Measurements from ENCODE around the gene ASPSCR1. TPM values are rescaled to one million over a fixed set of nuclear protein-coding genes. Genes with fewer than 3 reads are reported as not detected.

ASPSCR1 gene
- total RNA-seq, 1 experiment from 2014 or later: 60.4 TPM

DNA sequence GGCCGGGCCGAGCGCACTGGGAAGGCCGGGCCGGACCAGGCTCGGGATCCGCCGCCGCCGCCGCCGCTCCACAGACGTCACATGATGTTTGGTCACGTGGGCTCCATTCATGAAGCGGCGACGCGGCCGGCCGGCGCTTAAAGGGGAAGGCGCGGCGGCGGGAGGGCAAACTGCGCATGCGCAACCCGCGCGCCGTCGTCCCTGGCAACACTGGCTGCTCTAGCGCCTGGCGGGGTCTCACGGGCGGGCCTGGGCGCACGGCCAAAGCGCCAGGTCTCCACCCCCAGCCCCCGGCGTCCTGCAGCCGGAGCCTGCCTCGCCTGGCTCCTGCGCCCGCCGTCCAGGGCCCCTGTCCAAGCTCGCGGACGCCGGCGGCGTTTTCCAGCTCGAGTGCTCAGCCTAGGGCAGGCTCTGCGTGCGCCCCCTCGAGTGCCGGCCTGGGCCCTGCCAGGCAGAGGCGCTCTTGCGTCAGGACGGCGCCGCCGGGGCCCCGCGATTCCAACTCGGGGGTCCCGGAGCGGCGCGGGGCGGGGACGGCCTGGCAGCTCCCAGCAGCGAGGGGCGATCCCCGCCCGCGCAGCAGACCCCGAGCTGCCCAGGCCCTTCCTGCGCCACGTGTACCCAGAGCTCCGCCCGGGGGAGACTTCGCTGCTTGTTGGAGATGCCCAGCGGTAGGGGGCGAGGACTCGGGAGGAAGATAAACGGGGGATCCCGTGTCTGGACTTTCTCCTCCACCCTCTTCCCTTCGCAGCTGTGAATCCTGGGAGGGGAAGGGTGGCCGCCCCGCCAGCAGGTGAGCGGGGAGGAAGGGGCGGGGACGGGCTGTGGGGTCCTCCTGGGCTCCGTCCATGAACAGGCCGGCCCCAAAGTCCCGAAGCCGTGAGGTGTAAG, 49.5 kb upstream of the ASPSCR1 start, which contains the start of gene MAFG:
Gene MAFG (minus strand): TSS at position 83 of the 891 bp plus-strand sequence. CDS start 4,550 bp downstream, outside the sequence.
- Mint-ChIP-seq H3K36me3 (peaks cover under 1% of the 10 kb centered on the region), H3K4me3 (peak within 1 kb of the TSS; percentile 75), H3K27me3 (ENCODE audit: low read depth) (peaks cover 3% of the 10 kb centered on the region; the same call in 1 of the 2 replicates), H3K4me1 (peaks cover 27% of the 10 kb centered on the region), H3K9me3 (no peaks in the 10 kb centered on the region), H3K27ac (no peak within 1 kb of the TSS)
- ChIA-PET CTCF (interaction anchor here (0.6 to 3.9 kb wide), 19 partner anchors 9 to 205 kb away, joined by 3 to 21 read pairs (median 4); partner anchors contain the start of genes ASPSCR1, DCXR, NOTUM and PYCR1), POLR2A (interaction anchor here (0.5 to 2.7 kb wide), 8 partner anchors 9 to 1689 kb away, joined by 3 to 11 read pairs (median 4); partner anchors contain the start of genes PYCR1 and SIRT7)
- DNase-seq (ENCODE audit: low spot score): peak; percentile 90
- ATAC-seq: peak; percentile 43
- TF ChIP-seq MYBL2 (CRISPR knock-in tag; IDR thresholded peaks at IDR 0.05) (peak; percentile 40; the same call in 1 of the 2 replicates), ZBTB21 (CRISPR knock-in tag; IDR thresholded peaks at IDR 0.05; ENCODE audit: borderline replicate concordance) (peak; percentile 44; the same call in 1 of the 2 replicates), TEAD1 (CRISPR knock-in tag; IDR thresholded peaks at IDR 0.05) (no peak), ZNF416 (CRISPR knock-in tag; IDR thresholded peaks at IDR 0.05) (0 out of 2 replicates have a peak, but pooled peaks have one; percentile 13), TEAD4 (CRISPR knock-in tag; IDR thresholded peaks at IDR 0.05) (no peak), ESRRA (CRISPR knock-in tag; IDR thresholded peaks at IDR 0.05; ENCODE audit: borderline replicate concordance) (no peak), NR2C2 (CRISPR knock-in tag; IDR thresholded peaks at IDR 0.05) (no peak), FOXP1 (CRISPR knock-in tag; IDR thresholded peaks at IDR 0.05; ENCODE audit: borderline replicate concordance) (peak; percentile 60; the same call in 1 of the 2 replicates), ZNF219 (CRISPR knock-in tag; IDR thresholded peaks at IDR 0.05; ENCODE audit: borderline replicate concordance) (no peak), ZNF317 (CRISPR knock-in tag; IDR thresholded peaks at IDR 0.05; ENCODE audit: borderline replicate concordance, low read depth) (peak; percentile 44; the same call in 1 of the 2 replicates), OVOL2 (CRISPR knock-in tag; IDR thresholded peaks at IDR 0.05; ENCODE audit: borderline replicate concordance) (no peak), FOXK1 (CRISPR knock-in tag; IDR thresholded peaks at IDR 0.05) (peak; percentile 34), NFYB (CRISPR knock-in tag; conservative IDR thresholded peaks at IDR 0.05; ENCODE audit: low read depth) (no peak; the same call in 1 of the 2 replicates), NR3C1 (CRISPR knock-in tag; conservative IDR thresholded peaks at IDR 0.05; ENCODE audit: low read depth) (0 out of 2 replicates have a peak, but pooled peaks have one; percentile 80), NFATC4 (CRISPR knock-in tag; IDR thresholded peaks at IDR 0.05) (no peak), ZNF121 (CRISPR knock-in tag; IDR thresholded peaks at IDR 0.05) (peak; percentile 67; the same call in 1 of the 2 replicates)
- TF ChIP-seq, protein P1, sequence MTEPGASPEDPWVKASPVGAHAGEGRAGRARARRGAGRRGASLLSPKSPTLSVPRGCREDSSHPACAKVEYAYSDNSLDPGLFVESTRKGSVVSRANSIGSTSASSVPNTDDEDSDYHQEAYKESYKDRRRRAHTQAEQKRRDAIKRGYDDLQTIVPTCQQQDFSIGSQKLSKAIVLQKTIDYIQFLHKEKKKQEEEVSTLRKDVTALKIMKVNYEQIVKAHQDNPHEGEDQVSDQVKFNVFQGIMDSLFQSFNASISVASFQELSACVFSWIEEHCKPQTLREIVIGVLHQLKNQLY (CRISPR knock-in tag; IDR thresholded peaks at IDR 0.05): no peak
- TF ChIP-seq, protein P2, sequence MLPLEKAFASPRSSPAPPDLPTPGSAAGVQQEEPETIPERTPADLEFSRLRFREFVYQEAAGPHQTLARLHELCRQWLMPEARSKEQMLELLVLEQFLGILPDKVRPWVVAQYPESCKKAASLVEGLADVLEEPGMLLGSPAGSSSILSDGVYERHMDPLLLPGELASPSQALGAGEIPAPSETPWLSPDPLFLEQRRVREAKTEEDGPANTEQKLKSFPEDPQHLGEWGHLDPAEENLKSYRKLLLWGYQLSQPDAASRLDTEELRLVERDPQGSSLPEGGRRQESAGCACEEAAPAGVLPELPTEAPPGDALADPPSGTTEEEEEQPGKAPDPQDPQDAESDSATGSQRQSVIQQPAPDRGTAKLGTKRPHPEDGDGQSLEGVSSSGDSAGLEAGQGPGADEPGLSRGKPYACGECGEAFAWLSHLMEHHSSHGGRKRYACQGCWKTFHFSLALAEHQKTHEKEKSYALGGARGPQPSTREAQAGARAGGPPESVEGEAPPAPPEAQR (CRISPR knock-in tag; IDR thresholded peaks at IDR 0.05): no peak
- TF ChIP-seq, protein P3, sequence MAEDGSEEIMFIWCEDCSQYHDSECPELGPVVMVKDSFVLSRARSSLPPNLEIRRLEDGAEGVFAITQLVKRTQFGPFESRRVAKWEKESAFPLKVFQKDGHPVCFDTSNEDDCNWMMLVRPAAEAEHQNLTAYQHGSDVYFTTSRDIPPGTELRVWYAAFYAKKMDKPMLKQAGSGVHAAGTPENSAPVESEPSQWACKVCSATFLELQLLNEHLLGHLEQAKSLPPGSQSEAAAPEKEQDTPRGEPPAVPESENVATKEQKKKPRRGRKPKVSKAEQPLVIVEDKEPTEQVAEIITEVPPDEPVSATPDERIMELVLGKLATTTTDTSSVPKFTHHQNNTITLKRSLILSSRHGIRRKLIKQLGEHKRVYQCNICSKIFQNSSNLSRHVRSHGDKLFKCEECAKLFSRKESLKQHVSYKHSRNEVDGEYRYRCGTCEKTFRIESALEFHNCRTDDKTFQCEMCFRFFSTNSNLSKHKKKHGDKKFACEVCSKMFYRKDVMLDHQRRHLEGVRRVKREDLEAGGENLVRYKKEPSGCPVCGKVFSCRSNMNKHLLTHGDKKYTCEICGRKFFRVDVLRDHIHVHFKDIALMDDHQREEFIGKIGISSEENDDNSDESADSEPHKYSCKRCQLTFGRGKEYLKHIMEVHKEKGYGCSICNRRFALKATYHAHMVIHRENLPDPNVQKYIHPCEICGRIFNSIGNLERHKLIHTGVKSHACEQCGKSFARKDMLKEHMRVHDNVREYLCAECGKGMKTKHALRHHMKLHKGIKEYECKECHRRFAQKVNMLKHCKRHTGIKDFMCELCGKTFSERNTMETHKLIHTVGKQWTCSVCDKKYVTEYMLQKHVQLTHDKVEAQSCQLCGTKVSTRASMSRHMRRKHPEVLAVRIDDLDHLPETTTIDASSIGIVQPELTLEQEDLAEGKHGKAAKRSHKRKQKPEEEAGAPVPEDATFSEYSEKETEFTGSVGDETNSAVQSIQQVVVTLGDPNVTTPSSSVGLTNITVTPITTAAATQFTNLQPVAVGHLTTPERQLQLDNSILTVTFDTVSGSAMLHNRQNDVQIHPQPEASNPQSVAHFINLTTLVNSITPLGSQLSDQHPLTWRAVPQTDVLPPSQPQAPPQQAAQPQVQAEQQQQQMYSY (CRISPR knock-in tag; IDR thresholded peaks at IDR 0.05): no peak
- TF ChIP-seq, protein P4, sequence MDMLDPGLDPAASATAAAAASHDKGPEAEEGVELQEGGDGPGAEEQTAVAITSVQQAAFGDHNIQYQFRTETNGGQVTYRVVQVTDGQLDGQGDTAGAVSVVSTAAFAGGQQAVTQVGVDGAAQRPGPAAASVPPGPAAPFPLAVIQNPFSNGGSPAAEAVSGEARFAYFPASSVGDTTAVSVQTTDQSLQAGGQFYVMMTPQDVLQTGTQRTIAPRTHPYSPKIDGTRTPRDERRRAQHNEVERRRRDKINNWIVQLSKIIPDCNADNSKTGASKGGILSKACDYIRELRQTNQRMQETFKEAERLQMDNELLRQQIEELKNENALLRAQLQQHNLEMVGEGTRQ (CRISPR knock-in tag; IDR thresholded peaks at IDR 0.05): peak; percentile 98
- TF ChIP-seq, protein P5, sequence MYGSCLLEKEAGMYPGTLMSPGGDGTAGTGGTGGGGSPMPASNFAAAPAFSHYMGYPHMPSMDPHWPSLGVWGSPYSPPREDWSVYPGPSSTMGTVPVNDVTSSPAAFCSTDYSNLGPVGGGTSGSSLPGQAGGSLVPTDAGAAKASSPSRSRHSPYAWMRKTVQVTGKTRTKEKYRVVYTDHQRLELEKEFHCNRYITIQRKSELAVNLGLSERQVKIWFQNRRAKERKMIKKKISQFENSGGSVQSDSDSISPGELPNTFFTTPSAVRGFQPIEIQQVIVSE (CRISPR knock-in tag; IDR thresholded peaks at IDR 0.05; ENCODE audit: borderline replicate concordance): no peak
- TF ChIP-seq, protein P6, sequence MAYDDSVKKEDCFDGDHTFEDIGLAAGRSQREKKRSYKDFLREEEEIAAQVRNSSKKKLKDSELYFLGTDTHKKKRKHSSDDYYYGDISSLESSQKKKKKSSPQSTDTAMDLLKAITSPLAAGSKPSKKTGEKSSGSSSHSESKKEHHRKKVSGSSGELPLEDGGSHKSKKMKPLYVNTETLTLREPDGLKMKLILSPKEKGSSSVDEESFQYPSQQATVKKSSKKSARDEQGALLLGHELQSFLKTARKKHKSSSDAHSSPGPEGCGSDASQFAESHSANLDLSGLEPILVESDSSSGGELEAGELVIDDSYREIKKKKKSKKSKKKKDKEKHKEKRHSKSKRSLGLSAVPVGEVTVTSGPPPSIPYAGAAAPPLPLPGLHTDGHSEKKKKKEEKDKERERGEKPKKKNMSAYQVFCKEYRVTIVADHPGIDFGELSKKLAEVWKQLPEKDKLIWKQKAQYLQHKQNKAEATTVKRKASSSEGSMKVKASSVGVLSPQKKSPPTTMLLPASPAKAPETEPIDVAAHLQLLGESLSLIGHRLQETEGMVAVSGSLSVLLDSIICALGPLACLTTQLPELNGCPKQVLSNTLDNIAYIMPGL (CRISPR knock-in tag; IDR thresholded peaks at IDR 0.05): peak; percentile 95; the same call in 1 of the 2 replicates
- TF ChIP-seq, protein P7, sequence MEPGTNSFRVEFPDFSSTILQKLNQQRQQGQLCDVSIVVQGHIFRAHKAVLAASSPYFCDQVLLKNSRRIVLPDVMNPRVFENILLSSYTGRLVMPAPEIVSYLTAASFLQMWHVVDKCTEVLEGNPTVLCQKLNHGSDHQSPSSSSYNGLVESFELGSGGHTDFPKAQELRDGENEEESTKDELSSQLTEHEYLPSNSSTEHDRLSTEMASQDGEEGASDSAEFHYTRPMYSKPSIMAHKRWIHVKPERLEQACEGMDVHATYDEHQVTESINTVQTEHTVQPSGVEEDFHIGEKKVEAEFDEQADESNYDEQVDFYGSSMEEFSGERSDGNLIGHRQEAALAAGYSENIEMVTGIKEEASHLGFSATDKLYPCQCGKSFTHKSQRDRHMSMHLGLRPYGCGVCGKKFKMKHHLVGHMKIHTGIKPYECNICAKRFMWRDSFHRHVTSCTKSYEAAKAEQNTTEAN (CRISPR knock-in tag; IDR thresholded peaks at IDR 0.05): peak; percentile 41; the same call in 1 of the 2 replicates
- TF ChIP-seq, protein P8, sequence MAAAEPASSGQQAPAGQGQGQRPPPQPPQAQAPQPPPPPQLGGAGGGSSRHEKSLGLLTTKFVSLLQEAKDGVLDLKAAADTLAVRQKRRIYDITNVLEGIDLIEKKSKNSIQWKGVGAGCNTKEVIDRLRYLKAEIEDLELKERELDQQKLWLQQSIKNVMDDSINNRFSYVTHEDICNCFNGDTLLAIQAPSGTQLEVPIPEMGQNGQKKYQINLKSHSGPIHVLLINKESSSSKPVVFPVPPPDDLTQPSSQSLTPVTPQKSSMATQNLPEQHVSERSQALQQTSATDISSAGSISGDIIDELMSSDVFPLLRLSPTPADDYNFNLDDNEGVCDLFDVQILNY (CRISPR knock-in tag; IDR thresholded peaks at IDR 0.05): peak; percentile 60; the same call in 1 of the 2 replicates
